Measurements from ENCODE around the gene BPIFB4. TPM values are rescaled to one million over a fixed set of nuclear protein-coding genes. Genes with fewer than 3 reads are reported as not detected.

The BPIFB4 gene
- total RNA-seq, 2 donors from 2014 or later = not detected

Other genes with a start within 250 kb of the BPIFB4 start
- gene EFCAB8, start 220.7 kb upstream of the BPIFB4 start, total RNA-seq = not detected
- gene SUN5, start 75.2 kb upstream of the BPIFB4 start, total RNA-seq = not detected
- not detected for gene BPIFB2, start 71.9 kb upstream of the BPIFB4 start, total RNA-seq
- not detected for gene BPIFB6, start 48.0 kb upstream of the BPIFB4 start, total RNA-seq
- not detected for gene BPIFB3, start 25.7 kb upstream of the BPIFB4 start, total RNA-seq
- not detected for gene BPIFA2, start 88.5 kb downstream of the BPIFB4 start, total RNA-seq
- not detected for gene BPIFA3, start 137.7 kb downstream of the BPIFB4 start, total RNA-seq
- not detected for gene BPIFA1, start 156.4 kb downstream of the BPIFB4 start, total RNA-seq
- not detected for gene BPIFB1, start 203.6 kb downstream of the BPIFB4 start, total RNA-seq

All from right atrium auricular region (tissue), 2 donors.